ENCODE data around the gene WBP1L.

DNA sequence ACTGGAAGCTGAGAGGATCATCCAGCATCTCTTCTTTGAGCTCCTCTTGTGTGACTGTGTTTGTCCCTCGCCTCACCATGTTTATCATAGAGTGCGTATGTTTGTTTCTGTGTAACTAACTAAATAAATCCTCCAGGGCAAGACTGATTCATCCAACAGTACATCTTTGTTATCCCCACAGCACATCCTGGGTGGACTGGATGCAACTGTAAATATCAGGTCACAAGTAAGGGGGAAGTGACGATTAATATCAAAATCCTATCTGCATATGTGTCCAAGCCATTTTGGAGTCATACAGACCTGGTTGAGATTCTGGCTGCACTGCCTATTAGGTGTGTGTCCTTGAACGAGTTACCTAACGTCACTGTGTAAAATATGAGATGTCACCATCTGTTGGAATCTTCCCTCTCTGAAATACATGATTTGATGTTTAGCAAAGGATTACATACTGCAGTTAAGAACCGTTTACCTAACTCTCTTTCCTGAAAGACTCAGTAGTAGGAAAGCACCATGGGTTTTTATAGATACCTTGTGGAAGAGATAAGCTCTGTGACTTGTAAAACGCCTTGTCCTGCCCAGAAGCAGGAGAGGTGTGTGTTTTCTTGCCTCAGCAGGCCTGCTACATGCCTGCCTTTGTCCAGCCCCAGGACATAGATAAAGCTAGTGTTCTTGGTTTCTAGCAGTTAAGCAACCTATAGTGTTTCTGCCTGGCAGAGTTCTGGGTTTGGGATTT lies 25.8 kb downstream of the WBP1L start:
- TF ChIP-seq ZNF155 (tag by site-specific recombination; IDR thresholded peaks at IDR 0.05) (no peak), ZNF514 (tag by site-specific recombination; IDR thresholded peaks at IDR 0.05) (no peak), MEIS1 (CRISPR knock-in tag; IDR thresholded peaks at IDR 0.05; ENCODE audit: borderline replicate concordance) (no peak), ZNF223 (tag by site-specific recombination; IDR thresholded peaks at IDR 0.05) (no peak), SCRT1 (tag by site-specific recombination; IDR thresholded peaks at IDR 0.05; ENCODE audit: borderline replicate concordance) (0 out of 2 replicates have a peak, but pooled peaks have one; percentile 55), ZNF530 (tag by site-specific recombination; IDR thresholded peaks at IDR 0.05; ENCODE audit: low read depth) (no peak), ZBTB21 (tag by site-specific recombination; IDR thresholded peaks at IDR 0.05) (no peak), GLI4 (tag by site-specific recombination; IDR thresholded peaks at IDR 0.05) (no peak), RBAK (tag by site-specific recombination; IDR thresholded peaks at IDR 0.05) (no peak)
- TF ChIP-seq, protein P1, sequence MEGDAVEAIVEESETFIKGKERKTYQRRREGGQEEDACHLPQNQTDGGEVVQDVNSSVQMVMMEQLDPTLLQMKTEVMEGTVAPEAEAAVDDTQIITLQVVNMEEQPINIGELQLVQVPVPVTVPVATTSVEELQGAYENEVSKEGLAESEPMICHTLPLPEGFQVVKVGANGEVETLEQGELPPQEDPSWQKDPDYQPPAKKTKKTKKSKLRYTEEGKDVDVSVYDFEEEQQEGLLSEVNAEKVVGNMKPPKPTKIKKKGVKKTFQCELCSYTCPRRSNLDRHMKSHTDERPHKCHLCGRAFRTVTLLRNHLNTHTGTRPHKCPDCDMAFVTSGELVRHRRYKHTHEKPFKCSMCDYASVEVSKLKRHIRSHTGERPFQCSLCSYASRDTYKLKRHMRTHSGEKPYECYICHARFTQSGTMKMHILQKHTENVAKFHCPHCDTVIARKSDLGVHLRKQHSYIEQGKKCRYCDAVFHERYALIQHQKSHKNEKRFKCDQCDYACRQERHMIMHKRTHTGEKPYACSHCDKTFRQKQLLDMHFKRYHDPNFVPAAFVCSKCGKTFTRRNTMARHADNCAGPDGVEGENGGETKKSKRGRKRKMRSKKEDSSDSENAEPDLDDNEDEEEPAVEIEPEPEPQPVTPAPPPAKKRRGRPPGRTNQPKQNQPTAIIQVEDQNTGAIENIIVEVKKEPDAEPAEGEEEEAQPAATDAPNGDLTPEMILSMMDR (tag by site-specific recombination; IDR thresholded peaks at IDR 0.05) = no peak
- TF ChIP-seq, protein P2, sequence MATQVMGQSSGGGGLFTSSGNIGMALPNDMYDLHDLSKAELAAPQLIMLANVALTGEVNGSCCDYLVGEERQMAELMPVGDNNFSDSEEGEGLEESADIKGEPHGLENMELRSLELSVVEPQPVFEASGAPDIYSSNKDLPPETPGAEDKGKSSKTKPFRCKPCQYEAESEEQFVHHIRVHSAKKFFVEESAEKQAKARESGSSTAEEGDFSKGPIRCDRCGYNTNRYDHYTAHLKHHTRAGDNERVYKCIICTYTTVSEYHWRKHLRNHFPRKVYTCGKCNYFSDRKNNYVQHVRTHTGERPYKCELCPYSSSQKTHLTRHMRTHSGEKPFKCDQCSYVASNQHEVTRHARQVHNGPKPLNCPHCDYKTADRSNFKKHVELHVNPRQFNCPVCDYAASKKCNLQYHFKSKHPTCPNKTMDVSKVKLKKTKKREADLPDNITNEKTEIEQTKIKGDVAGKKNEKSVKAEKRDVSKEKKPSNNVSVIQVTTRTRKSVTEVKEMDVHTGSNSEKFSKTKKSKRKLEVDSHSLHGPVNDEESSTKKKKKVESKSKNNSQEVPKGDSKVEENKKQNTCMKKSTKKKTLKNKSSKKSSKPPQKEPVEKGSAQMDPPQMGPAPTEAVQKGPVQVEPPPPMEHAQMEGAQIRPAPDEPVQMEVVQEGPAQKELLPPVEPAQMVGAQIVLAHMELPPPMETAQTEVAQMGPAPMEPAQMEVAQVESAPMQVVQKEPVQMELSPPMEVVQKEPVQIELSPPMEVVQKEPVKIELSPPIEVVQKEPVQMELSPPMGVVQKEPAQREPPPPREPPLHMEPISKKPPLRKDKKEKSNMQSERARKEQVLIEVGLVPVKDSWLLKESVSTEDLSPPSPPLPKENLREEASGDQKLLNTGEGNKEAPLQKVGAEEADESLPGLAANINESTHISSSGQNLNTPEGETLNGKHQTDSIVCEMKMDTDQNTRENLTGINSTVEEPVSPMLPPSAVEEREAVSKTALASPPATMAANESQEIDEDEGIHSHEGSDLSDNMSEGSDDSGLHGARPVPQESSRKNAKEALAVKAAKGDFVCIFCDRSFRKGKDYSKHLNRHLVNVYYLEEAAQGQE (tag by site-specific recombination; IDR thresholded peaks at IDR 0.05) = no peak
- TF ChIP-seq, protein P3, sequence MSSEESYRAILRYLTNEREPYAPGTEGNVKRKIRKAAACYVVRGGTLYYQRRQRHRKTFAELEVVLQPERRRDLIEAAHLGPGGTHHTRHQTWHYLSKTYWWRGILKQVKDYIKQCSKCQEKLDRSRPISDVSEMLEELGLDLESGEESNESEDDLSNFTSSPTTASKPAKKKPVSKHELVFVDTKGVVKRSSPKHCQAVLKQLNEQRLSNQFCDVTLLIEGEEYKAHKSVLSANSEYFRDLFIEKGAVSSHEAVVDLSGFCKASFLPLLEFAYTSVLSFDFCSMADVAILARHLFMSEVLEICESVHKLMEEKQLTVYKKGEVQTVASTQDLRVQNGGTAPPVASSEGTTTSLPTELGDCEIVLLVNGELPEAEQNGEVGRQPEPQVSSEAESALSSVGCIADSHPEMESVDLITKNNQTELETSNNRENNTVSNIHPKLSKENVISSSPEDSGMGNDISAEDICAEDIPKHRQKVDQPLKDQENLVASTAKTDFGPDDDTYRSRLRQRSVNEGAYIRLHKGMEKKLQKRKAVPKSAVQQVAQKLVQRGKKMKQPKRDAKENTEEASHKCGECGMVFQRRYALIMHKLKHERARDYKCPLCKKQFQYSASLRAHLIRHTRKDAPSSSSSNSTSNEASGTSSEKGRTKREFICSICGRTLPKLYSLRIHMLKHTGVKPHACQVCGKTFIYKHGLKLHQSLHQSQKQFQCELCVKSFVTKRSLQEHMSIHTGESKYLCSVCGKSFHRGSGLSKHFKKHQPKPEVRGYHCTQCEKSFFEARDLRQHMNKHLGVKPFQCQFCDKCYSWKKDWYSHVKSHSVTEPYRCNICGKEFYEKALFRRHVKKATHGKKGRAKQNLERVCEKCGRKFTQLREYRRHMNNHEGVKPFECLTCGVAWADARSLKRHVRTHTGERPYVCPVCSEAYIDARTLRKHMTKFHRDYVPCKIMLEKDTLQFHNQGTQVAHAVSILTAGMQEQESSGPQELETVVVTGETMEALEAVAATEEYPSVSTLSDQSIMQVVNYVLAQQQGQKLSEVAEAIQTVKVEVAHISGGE (tag by site-specific recombination; conservative IDR thresholded peaks at IDR 0.05; ENCODE audit: low read depth) = no peak
